Measurements from ENCODE around the gene HOXC11.

The HOXC11 gene

GRCh38 chr12:54011665-54012532 lies 39.0 kb downstream of the HOXC11 start:
- H3K4me1 ChIP-seq (ENCODE audit: control insufficient read depth, insufficient read depth, low read length): peaks cover 17% of the 10 kb centered on the region
- no peak overlapping the region for H3K27ac ChIP-seq (ENCODE audit: low read depth, low read length)
- H3K9me3 ChIP-seq (ENCODE audit: control insufficient read depth, insufficient read depth, low read length): no peaks in the 10 kb centered on the region
- H3K36me3 ChIP-seq (ENCODE audit: control insufficient read depth, insufficient read depth, low read length): no peaks in the 10 kb centered on the region
- peaks cover 100% of the 10 kb centered on the region for H3K27me3 ChIP-seq (ENCODE audit: control insufficient read depth, insufficient read depth, low read length)
- H3K9ac ChIP-seq (ENCODE audit: low read depth, low read length): no peak overlapping the region
- H3K4me3 ChIP-seq (ENCODE audit: low read depth, low read length): no peak overlapping the region

GRCh38 chr12:54012631-54013409 lies 39.9 kb downstream of the HOXC11 start:
- Histone ChIP-seq H3K27ac (ENCODE audit: low read depth, low read length) (no peak overlapping the region), H3K4me3 (ENCODE audit: low read depth, low read length) (no peak overlapping the region), H3K27me3 (ENCODE audit: control insufficient read depth, insufficient read depth, low read length) (peaks cover 100% of the 10 kb centered on the region), H3K9me3 (ENCODE audit: control insufficient read depth, insufficient read depth, low read length) (no peaks in the 10 kb centered on the region), H3K4me1 (ENCODE audit: control insufficient read depth, insufficient read depth, low read length) (peaks cover 23% of the 10 kb centered on the region), H3K36me3 (ENCODE audit: control insufficient read depth, insufficient read depth, low read length) (no peaks in the 10 kb centered on the region), H3K9ac (ENCODE audit: low read depth, low read length) (no peak overlapping the region)

DNA sequence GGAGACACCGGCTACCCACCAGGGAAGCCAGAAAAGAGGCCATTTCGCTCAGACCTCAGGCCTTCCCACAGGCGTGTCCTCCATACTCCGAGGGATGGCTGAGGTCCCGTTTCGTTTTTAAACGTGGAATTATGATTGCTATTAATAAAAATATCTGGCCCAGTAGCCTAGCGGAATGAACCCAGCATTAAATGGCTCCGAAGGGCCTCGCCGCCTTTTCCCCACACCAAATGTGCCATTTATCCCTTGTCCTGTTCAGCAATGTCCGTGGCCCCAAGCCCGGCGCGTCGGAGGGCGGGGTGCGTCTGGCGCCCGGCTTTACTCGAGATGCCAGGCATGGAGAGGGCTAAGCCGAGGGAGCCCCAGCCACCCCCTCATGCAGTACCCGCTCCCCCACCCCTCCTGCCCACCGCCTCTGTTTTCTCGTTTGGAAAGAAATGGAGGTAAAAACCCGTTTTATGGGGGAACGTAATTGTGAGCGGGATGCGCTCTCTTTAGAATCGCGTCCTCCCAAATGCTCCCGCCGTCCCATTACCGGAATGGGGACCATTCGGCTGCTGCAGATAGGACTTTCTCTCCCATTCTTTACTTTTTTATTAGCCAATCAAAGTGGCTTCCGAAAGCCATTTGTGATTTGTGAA lies 41.6 kb downstream of the HOXC11 start:
- Histone ChIP-seq H3K4me3 (ENCODE audit: low read depth, low read length) (no peak overlapping the region), H3K9me3 (ENCODE audit: control insufficient read depth, insufficient read depth, low read length) (no peaks in the 10 kb centered on the region), H3K36me3 (ENCODE audit: control insufficient read depth, insufficient read depth, low read length) (no peaks in the 10 kb centered on the region), H3K27ac (ENCODE audit: low read depth, low read length) (no peak overlapping the region), H3K9ac (ENCODE audit: low read depth, low read length) (no peak overlapping the region), H3K4me1 (ENCODE audit: control insufficient read depth, insufficient read depth, low read length) (peaks cover 32% of the 10 kb centered on the region), H3K27me3 (ENCODE audit: control insufficient read depth, insufficient read depth, low read length) (peaks cover 100% of the 10 kb centered on the region)

DNA sequence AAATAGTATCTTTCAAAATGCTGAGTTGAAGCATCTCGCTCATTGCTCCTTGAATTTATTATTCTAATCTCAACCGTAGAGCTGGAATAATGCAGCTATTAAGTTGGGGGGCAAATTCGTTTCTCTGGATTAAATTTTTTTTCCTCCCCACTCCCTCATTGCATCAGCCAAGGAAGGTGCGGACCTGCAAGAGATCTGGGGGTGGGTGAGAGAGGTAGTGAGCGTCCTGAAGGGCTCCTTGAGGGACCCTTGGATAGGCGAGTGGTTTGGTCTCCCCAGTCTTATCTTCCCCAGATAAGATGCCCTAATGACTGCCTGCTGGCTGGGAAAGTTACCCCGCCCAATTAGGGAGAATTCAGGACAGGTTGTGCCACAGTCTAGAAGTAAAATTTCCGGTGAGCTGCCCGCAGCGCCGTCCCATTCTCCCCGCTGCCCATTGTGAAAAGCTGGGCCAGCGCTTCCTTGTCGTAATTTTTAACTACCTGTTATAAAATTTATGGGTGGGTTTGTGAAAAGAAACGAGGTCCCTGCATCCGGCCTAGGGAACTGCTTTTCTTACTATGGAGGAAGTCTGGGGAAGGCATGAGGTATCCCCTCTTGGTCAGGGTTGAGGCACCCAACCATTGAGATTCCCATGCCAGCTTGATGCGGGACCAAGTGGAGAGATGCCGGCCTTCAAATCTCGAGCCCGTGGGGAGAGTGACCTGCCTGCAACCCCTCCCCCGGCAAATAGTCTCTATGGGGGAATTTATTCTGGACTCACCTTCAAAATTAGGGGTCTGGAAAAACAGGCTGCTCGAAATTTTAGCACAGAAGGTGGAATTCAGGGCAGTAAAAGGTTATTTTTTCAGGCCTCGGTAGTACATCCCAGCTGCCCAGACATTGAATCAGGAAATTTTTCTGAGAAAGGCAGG lies 42.3 kb downstream of the HOXC11 start:
- Histone ChIP-seq H3K4me3 (ENCODE audit: low read depth, low read length) (no peak overlapping the region), H3K9me3 (ENCODE audit: control insufficient read depth, insufficient read depth, low read length) (no peaks in the 10 kb centered on the region), H3K36me3 (ENCODE audit: control insufficient read depth, insufficient read depth, low read length) (no peaks in the 10 kb centered on the region), H3K27me3 (ENCODE audit: control insufficient read depth, insufficient read depth, low read length) (peaks cover 100% of the 10 kb centered on the region), H3K27ac (ENCODE audit: low read depth, low read length) (no peak overlapping the region), H3K9ac (ENCODE audit: low read depth, low read length) (no peak overlapping the region), H3K4me1 (ENCODE audit: control insufficient read depth, insufficient read depth, low read length) (peaks cover 32% of the 10 kb centered on the region)

GRCh38 chr12:54016051-54016450 lies 43.1 kb downstream of the HOXC11 start:
- Histone ChIP-seq H3K9me3 (ENCODE audit: control insufficient read depth, insufficient read depth, low read length) (no peaks in the 10 kb centered on the region), H3K9ac (ENCODE audit: low read depth, low read length) (no peak overlapping the region), H3K36me3 (ENCODE audit: control insufficient read depth, insufficient read depth, low read length) (no peaks in the 10 kb centered on the region), H3K27me3 (ENCODE audit: control insufficient read depth, insufficient read depth, low read length) (peaks cover 100% of the 10 kb centered on the region), H3K4me1 (ENCODE audit: control insufficient read depth, insufficient read depth, low read length) (peaks cover 27% of the 10 kb centered on the region), H3K4me3 (ENCODE audit: low read depth, low read length) (no peak overlapping the region), H3K27ac (ENCODE audit: low read depth, low read length) (no peak overlapping the region)

GRCh38 chr12:54016478-54016964 lies 43.6 kb downstream of the HOXC11 start:
- Histone ChIP-seq H3K36me3 (ENCODE audit: control insufficient read depth, insufficient read depth, low read length) (no peaks in the 10 kb centered on the region), H3K27ac (ENCODE audit: low read depth, low read length) (no peak overlapping the region), H3K9ac (ENCODE audit: low read depth, low read length) (no peak overlapping the region), H3K9me3 (ENCODE audit: control insufficient read depth, insufficient read depth, low read length) (no peaks in the 10 kb centered on the region), H3K4me3 (ENCODE audit: low read depth, low read length) (no peak overlapping the region), H3K4me1 (ENCODE audit: control insufficient read depth, insufficient read depth, low read length) (peaks cover 24% of the 10 kb centered on the region), H3K27me3 (ENCODE audit: control insufficient read depth, insufficient read depth, low read length) (peaks cover 100% of the 10 kb centered on the region)

DNA sequence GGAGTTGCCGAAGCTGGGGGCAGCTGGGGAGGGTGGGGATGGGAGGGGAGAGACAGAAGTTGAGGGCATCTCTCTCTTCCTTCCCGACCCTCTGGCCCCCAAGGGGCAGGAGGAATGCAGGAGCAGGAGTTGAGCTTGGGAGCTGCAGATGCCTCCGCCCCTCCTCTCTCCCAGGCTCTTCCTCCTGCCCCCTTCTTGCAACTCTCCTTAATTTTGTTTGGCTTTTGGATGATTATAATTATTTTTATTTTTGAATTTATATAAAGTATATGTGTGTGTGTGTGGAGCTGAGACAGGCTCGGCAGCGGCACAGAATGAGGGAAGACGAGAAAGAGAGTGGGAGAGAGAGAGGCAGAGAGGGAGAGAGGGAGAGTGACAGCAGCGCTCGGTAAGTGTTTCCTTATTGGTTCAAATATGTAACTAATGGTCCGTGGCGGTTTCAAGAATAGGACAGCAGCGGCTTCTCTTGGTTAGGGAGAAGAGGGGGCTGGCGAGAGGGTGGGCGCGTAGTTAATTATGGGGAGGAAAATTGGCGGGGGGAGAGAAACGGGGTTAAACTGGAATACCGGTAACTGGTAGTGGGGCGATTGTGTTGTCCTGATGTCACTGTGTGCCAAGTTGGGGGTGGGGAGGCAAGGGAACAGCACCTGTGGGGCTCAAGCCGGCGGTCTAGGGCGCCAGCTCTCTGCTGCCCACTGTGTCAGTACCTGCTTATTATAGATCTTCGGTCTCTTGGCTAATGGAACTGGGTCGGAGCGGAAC lies 44.3 kb downstream of the HOXC11 start:
- Histone ChIP-seq H3K4me1 (ENCODE audit: control insufficient read depth, insufficient read depth, low read length) (peaks cover 27% of the 10 kb centered on the region; the same call in 1 of the 2 replicates), H3K36me3 (ENCODE audit: control insufficient read depth, insufficient read depth, low read length) (no peaks in the 10 kb centered on the region), H3K27ac (ENCODE audit: low read depth, low read length) (no peak overlapping the region), H3K9me3 (ENCODE audit: control insufficient read depth, insufficient read depth, low read length) (no peaks in the 10 kb centered on the region), H3K4me3 (ENCODE audit: low read depth, low read length) (peak overlapping the region; percentile 34), H3K9ac (ENCODE audit: low read depth, low read length) (no peak overlapping the region), H3K27me3 (ENCODE audit: control insufficient read depth, insufficient read depth, low read length) (peaks cover 100% of the 10 kb centered on the region)

DNA sequence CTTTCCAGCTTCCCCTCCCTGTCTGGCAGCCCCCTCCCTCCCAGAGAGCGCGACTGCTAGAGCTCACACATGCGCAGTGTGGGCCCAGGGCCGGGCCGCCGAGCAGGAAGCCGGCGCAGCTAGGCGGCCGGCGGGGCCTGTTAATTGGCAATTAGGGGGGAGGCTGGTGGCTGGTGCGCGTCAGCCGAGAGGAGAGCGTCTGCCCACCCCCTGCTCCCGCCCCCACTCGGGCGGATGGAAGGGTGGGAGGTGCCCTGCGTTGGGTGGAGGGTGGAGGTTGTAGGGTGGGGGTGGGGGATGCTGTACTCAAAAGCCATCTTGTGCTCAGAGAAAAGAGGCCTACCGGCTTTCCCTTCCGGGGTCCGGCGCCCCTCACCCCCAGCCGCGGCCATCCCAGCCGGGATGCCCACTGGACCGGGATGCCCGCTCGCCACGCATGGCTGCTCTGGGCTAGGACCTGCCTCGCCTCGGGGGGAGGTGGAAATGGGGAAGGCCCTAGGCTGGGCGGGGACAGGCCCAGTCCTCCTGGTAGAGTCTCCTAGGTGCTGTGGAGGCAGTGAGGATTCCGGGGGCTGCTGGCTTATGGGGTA lies 45.0 kb downstream of the HOXC11 start:
- Histone ChIP-seq H3K4me1 (ENCODE audit: control insufficient read depth, insufficient read depth, low read length) (peaks cover 27% of the 10 kb centered on the region; the same call in 1 of the 2 replicates), H3K27me3 (ENCODE audit: control insufficient read depth, insufficient read depth, low read length) (peaks cover 100% of the 10 kb centered on the region), H3K27ac (ENCODE audit: low read depth, low read length) (no peak overlapping the region), H3K4me3 (ENCODE audit: low read depth, low read length) (peak overlapping the region; percentile 34), H3K9ac (ENCODE audit: low read depth, low read length) (no peak overlapping the region), H3K36me3 (ENCODE audit: control insufficient read depth, insufficient read depth, low read length) (no peaks in the 10 kb centered on the region), H3K9me3 (ENCODE audit: control insufficient read depth, insufficient read depth, low read length) (no peaks in the 10 kb centered on the region)

DNA sequence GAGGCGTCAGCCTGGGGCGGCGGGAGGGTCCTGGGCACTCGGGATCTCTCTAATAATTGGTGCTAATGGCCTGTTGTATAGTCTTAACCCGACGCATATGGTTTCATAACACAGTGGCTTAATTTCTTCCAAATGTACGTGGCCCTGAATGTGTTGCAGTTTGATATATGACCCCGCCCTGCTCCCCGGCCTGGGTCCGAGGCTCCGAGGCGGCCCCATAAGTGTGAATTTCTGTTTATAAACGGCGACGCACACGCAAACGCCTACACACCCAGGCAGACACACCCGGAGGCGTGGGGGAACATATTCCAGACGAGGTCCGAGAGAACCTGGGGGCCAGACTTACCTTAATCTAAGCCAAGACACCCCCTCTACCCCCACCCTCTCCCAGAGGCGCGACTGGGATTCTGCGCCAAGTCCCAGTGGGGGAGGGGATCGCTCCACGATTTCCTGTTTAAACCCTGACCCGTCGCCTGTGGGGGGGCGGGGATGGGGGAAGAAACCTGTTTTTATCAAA lies 45.6 kb downstream of the HOXC11 start:
- no peaks in the 10 kb centered on the region for H3K36me3 ChIP-seq (ENCODE audit: control insufficient read depth, insufficient read depth, low read length)
- H3K27me3 ChIP-seq (ENCODE audit: control insufficient read depth, insufficient read depth, low read length): peaks cover 100% of the 10 kb centered on the region
- no peaks in the 10 kb centered on the region for H3K9me3 ChIP-seq (ENCODE audit: control insufficient read depth, insufficient read depth, low read length)
- H3K4me1 ChIP-seq (ENCODE audit: control insufficient read depth, insufficient read depth, low read length): peaks cover 27% of the 10 kb centered on the region; the same call in 1 of the 2 replicates
- peak overlapping the region; percentile 34; the same call in 1 of the 2 replicates for H3K4me3 ChIP-seq (ENCODE audit: low read depth, low read length)
- no peak overlapping the region for H3K27ac ChIP-seq (ENCODE audit: low read depth, low read length)
- no peak overlapping the region for H3K9ac ChIP-seq (ENCODE audit: low read depth, low read length)
